Transverse colon (tissue), 3 donors: ENCODE data around the gene RAPGEF5.

ENCODE experiments used
- CTCF ChIP-seq, 5 experiments: fragments of 200-600 bp in 3 of 5; fragments of 450-650 bp in 2 of 5; sonication (generic) in 3 of 5; IDR thresholded peaks; 1 replicate in 2 of 5; 2 replicates in 3 of 5; pipeline ENCODE4 v1.5.1; 2016 to 2017; ENCODE audit warnings: antibody characterized with exemption in 5 of 5, inconsistent platforms in 3 of 5, mild to moderate bottlenecking in 2 of 5, moderate library complexity in 1 of 5
- POLR2A ChIP-seq: fragments of 450-650 bp; IDR thresholded peaks from one replicate; pipeline ENCODE4 v1.6.1; 2016; ENCODE audit warnings: antibody characterized with exemption, mild to moderate bottlenecking, moderate library complexity

- no peak for TF ChIP-seq CTCF (IDR thresholded peaks at IDR 0.05)
- no peak for TF ChIP-seq POLR2A
Measured at GRCh38 chr7:22185559-22185958, 171.4 kb downstream of the RAPGEF5 start.
